NB4 (cell line): ENCODE results near the gene RC3H2.

Source experiments
- CTCF ChIP-seq: IDR thresholded peaks from one replicate; pipeline ENCODE4 v1.5.1; 2012; ENCODE audit warnings: low read depth, low read length
- POLR2A ChIP-seq: IDR thresholded peaks from 2 replicates; pipeline ENCODE4 v1.6.1; 2011; ENCODE audit warnings: mild to moderate bottlenecking; ENCODE audit not compliant: insufficient read length; ENCODE audit errors: extremely low read depth

- no peak for TF ChIP-seq CTCF
- no peak for TF ChIP-seq POLR2A
Measured at GRCh38 chr9:122808141-122808540, 97.0 kb downstream of the RC3H2 start.
